Peyer's patch (tissue), 4 donors: ENCODE data around the gene RENBP. TPM values are rescaled to one million over a fixed set of nuclear protein-coding genes. Genes with fewer than 3 reads are reported as not detected.

Source experiments
- small RNA-seq, 2 donors: library from RNA; depleted of rRNA; stranded (forward); fragments of <200 nt; gene quantifications; one replicate each; pipeline ENCODE3, GENCODE V24; 2016
- total RNA-seq, 4 donors: library from RNA; depleted of rRNA; stranded (reverse); fragments of >200 nt; gene quantifications; one replicate each; pipeline ENCODE4 v1.1.0, GENCODE V29; 2016

Gene RENBP
- total RNA-seq, 4 donors from 2014 or later: 4.9 to 13.3 (median 9.4) TPM

Small RNA genes lying within 50 kb of the gene (small RNA-seq; reads per million reads assigned to genes)
- 0 to 0.13 reads per million in 2 donors for gene MIR3202-1

Other genes starting within 250 kb of the RENBP start
- gene BCAP31, start 220.3 kb downstream of the RENBP start, total RNA-seq: 100 to 1,000 TPM in 2 of 4 donors, 10 to 100 TPM in 2; 45.4 to 148 (median 101) TPM
- gene ABCD1, start 219.8 kb downstream of the RENBP start, total RNA-seq: 10 to 100 TPM; 14.9 to 94.2 (median 68.0) TPM
- 10 to 100 TPM in 1 of 4 donors, 1 to 10 TPM in 3; 2.7 to 25.6 (median 7.6) TPM for gene PLXNB3, start 180.4 kb downstream of the RENBP start, total RNA-seq
- 1 to 10 TPM in 1 of 4 donors, not detected in 3; 1.7 TPM for gene SRPK3, start 163.6 kb downstream of the RENBP start, total RNA-seq
- 100 to 1,000 TPM; 108 to 153 (median 126) TPM for gene IDH3G, start 150.3 kb downstream of the RENBP start, total RNA-seq
- 100 to 1,000 TPM in 1 of 4 donors, 10 to 100 TPM in 3; 90.0 to 113 (median 96.4) TPM for gene SSR4, start 150.0 kb downstream of the RENBP start, total RNA-seq
- 1 to 10 TPM; 1.2 to 8.3 (median 2.4) TPM for gene PDZD4, start 114.1 kb downstream of the RENBP start, total RNA-seq
- 1 to 10 TPM; 1.8 to 7.4 (median 4.6) TPM for gene L1CAM, start 58.5 kb downstream of the RENBP start, total RNA-seq
- gene AVPR2, start 40.0 kb downstream of the RENBP start, total RNA-seq: 1 to 10 TPM in 2 of 4 donors, under 1 TPM in 2; 0.53 to 5.0 (median 1.1) TPM
- 100 to 1,000 TPM in 1 of 4 donors, 10 to 100 TPM in 3; 23.6 to 211 (median 57.6) TPM for gene ARHGAP4, start 18.4 kb downstream of the RENBP start, total RNA-seq
- 100 to 1,000 TPM in 1 of 4 donors, 10 to 100 TPM in 3; 32.9 to 118 (median 54.1) TPM for gene NAA10, start 9.6 kb downstream of the RENBP start, total RNA-seq
- gene HCFC1, start 27.2 kb upstream of the RENBP start, total RNA-seq: 10 to 100 TPM; 44.1 to 70.6 (median 55.6) TPM
- 10 to 100 TPM; 10.7 to 32.6 (median 12.8) TPM for gene TMEM187, start 28.1 kb upstream of the RENBP start, total RNA-seq
- gene IRAK1, start 75.3 kb upstream of the RENBP start, total RNA-seq: 100 to 1,000 TPM; 111 to 150 (median 122) TPM
- 100 to 1,000 TPM in 1 of 4 donors, 10 to 100 TPM in 3; 39.8 to 147 (median 55.4) TPM for gene MECP2, start 153.1 kb upstream of the RENBP start, total RNA-seq
- not detected for gene OPN1LW, start 199.6 kb upstream of the RENBP start, total RNA-seq
- not detected for gene OPN1MW, start 238.0 kb upstream of the RENBP start, total RNA-seq